AG09319 (cell line): Measurements from ENCODE around the gene DUOX2.

ENCODE experiments used
- DNase-seq: peaks from one replicate; pipeline ENCODE4 v3.0.0-alpha.2; 2010; ENCODE audit warnings: low read depth; ENCODE audit errors: extremely low read depth
- TF ChIP-seq, protein P1 (sequence below): IDR thresholded peaks from 2 replicates; pipeline ENCODE4 v1.5.1; 2011; ENCODE audit warnings: low read depth, mild to moderate bottlenecking, inconsistent platforms, low read length, moderate library complexity

Gene DUOX2

DNA sequence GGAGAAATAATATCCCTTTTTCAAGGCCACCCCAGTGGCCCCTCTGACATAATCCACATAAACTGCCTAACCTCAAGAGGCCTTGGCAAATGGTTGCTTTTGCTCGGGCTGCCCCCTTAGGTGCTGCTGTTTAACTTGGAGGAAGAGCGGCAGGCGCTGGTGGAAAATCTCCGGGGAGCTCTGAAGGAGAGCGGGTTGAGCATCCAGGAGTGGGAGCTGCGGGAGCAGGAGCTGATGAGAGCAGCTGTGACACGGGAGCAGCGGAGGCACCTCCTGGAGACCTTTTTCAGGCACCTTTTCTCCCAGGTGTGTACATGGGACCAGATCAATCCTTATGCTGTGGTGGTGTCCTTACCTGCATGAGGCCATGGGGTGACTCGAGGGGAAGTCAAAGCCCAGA, 30.8 kb upstream of the DUOX2 start:
- TF ChIP-seq, protein P1, sequence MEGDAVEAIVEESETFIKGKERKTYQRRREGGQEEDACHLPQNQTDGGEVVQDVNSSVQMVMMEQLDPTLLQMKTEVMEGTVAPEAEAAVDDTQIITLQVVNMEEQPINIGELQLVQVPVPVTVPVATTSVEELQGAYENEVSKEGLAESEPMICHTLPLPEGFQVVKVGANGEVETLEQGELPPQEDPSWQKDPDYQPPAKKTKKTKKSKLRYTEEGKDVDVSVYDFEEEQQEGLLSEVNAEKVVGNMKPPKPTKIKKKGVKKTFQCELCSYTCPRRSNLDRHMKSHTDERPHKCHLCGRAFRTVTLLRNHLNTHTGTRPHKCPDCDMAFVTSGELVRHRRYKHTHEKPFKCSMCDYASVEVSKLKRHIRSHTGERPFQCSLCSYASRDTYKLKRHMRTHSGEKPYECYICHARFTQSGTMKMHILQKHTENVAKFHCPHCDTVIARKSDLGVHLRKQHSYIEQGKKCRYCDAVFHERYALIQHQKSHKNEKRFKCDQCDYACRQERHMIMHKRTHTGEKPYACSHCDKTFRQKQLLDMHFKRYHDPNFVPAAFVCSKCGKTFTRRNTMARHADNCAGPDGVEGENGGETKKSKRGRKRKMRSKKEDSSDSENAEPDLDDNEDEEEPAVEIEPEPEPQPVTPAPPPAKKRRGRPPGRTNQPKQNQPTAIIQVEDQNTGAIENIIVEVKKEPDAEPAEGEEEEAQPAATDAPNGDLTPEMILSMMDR, result no peak
- no peak for DNase-seq

DNA sequence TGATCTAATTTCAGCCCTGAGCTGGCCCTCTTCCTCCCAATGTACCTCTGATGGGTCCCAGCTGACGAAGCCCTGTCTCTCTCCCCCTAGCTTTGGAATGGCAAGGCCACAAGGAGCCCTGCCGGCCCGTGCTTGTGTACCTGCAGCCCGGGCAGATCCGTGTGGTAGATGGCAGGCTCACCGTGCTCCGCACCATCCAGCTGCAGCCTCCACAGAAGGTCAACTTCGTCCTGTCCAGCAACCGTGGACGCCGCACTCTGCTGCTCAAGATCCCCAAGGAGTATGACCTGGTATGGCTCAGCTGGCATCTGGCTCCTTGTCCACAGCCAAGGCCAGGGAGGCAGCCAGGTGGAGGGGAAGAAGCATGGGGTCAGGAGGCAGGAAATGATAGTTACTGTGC, 30.0 kb upstream of the DUOX2 start:
- TF ChIP-seq, protein P1, result no peak
- DNase-seq, result no peak

DNA sequence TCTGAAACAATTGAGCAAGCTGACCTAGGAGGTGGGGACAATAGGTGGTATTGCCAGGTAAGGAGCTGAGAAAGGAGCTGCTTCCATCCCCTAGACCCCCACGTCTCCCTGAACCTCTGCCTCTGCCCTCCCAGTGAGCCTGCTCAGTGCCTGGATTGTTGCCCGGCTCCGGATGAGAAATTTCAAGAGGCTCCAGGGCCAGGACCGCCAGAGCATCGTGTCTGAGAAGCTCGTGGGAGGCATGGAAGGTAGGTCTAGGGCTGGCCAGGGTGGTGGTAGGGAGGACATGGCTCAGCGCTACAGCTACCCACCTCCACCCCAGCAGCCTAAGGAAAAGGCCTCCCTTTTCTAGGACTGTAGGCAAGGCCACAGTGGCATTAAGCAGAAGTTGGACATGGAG, 29.1 kb upstream of the DUOX2 start:
- DNase-seq, result no peak
- TF ChIP-seq, protein P1, result no peak

DNA sequence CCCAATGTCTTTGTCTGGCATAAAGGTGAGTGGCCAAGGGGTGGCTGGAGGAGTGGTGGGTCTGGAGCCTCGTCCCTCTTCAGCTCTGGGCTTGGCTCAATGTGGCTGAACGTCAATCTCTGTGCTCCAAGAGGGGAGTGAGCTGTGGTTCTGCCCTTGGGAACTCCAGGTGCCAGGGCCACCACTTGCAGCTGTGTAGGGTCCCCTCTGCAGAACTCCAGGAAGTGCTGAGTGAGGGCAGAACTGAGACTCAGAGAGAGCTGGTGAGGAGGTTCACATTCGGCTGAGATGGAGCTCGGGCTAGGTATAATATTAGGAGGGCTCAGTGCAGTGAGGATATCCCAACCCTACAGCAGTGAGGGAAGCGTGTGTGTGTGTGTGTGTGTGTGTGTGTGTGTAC, 27.4 kb upstream of the DUOX2 start:
- TF ChIP-seq, protein P1, result no peak
- DNase-seq, result no peak

DNA sequence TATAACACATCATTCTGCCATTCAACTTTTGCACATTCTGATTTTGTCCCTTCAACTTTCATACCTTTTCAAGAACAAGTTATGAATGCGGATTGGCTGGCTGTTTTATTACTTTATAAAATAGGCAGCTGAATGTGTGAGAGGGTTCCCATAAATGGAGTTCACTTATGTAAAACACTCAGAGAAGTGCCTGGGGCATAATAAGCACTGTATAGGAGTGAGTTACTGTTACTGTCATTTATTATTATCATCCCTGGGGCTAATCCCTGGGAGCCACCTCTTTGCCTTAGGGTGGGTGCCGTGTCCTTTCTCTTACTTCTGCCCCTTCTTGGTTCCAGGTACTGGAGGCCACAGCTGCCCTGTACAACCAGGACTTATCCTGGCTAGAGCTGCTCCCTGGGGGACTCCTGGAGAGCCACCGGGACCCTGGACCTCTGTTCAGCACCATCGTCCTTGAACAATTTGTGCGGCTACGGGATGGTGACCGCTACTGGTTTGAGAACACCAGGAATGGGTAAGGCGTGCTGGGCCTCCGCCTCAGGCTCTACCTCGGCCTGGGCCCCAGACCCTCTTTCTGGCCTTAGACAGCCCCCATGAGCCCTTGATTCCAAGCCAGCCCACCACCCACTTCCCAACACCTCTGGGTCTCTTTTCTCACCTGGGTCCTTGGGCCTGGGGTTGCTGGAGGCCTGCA, 26.7 kb upstream of the DUOX2 start:
- DNase-seq, result no peak
- TF ChIP-seq, protein P1, result no peak

DNA sequence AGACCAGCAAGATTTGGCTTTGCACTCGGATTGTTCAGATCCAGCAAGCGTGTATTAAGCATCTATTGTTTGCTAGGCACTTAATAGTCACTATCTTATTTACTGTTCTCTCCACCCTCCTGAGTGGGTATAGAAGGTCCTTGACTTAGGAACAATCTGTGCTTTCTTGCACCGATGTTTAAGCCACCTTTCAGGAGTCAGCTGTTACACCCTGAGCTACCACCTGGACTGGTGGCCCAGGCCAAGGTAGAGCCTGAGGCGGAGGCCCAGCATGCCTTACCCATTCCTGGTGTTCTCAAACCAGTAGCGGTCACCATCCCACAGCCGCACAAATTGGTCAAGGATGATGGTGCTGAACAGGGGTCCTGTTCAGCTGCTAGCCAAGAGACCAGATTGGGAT, 25.8 kb upstream of the DUOX2 start:
- no peak for DNase-seq
- TF ChIP-seq, protein P1, result no peak

DNA sequence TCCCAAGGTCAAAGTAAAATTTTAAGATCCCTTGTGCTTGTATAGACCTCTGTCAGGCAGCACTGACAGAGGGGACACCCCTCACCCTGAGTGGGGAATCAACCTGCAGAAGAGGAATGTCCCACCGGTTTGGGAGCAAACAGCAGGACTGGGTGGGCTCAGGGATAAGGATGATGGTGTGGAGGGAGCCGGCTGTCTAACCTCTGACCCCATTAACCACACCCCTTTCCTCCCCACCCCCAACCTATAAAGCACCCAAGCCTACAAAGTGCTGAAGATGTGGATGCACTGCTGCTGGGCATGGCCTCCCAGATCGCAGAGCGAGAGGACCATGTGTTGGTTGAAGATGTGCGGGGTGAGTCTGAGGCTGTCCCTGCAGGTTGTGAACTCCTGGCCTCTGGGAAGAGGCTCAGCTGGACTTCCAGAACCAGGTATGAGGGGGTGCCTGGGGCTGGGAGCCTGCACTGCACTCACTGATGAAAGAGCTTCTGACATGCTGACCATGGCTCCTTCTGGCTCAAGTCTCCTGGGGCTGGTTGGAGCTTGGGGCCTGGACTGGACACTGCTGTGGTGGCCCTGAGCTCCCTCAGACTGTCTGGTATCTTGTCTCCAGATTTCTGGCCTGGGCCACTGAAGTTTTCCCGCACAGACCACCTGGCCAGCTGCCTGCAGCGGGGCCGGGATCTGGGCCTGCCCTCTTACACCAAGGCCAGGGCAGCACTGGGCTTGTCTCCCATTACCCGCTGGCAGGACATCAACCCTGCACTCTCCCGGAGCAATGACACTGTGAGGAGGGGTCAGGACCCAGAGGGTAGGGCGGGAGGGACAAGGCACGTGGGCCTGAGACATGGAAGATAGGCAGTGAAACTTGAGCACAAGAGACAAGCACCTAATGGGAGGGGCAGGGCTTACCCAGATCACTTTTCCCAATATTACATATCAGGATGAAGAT, 25.1 kb upstream of the DUOX2 start:
- no peak for DNase-seq
- TF ChIP-seq, protein P1, result no peak
